ENCODE measurements around the gene PTPRT. TPM values are rescaled to one million over a fixed set of nuclear protein-coding genes. Genes with fewer than 3 reads are reported as not detected.

Gene PTPRT
- total RNA-seq, 1 experiment from 2014 or later, result not detected

DNA sequence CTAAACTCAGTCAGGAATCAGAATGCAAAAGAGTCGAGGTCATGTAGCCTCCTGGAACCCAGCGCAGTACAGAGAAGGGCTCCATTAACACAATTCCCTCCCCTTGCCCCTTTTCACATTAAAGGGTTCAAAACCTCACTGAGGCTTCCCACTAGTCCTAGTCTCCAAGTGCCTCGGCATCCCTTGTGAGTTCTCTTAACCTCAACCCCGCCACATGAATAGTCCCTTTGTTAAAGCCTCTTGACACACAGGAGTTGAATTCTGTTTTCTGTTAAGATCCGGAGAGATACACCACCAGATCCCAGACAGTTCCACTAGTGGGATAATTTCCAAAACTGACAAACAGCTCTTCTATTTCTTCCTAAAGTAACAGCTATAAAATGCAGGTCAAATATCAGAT is 17.8 kb downstream of the PTPRT start:
- ChIA-PET CTCF (no interaction called here), POLR2A (ENCODE audit: low non-redundant PET) (no interaction called here)
- Histone ChIP-seq H3K9me3 (ENCODE audit: low read depth, low read length, poor library complexity, severe bottlenecking) (no peaks in the 10 kb centered on the region), H3K27me3 (replicated peaks; ENCODE audit: insufficient read depth, low read depth, low read length, poor library complexity) (peaks cover 80% of the 10 kb centered on the region), H3K36me3 (ENCODE audit: insufficient read depth, low read length, poor library complexity, severe bottlenecking) (no peaks in the 10 kb centered on the region), H3K4me1 (ENCODE audit: insufficient read depth, low read length, poor library complexity, severe bottlenecking) (no peaks in the 10 kb centered on the region), H3K27ac (ENCODE audit: low read depth, low read length, poor library complexity, severe bottlenecking) (no peak overlapping the region), H3K4me3 (ENCODE audit: low read depth, low read length, poor library complexity, severe bottlenecking) (no peak overlapping the region)
- BruUV-seq (replicated peaks), result no TSS peak
- no peak for DNase-seq (ENCODE audit: low spot score)
- intact Hi-C loops (cut with micrococcal nuclease; ENCODE audit: unreplicated experiment), result no loop called here
- no peak for TF ChIP-seq EZH2 (IDR thresholded peaks at IDR 0.05; ENCODE audit: borderline replicate concordance, low read depth, low read length, poor library complexity, severe bottlenecking)
- TF ChIP-seq, protein P1, sequence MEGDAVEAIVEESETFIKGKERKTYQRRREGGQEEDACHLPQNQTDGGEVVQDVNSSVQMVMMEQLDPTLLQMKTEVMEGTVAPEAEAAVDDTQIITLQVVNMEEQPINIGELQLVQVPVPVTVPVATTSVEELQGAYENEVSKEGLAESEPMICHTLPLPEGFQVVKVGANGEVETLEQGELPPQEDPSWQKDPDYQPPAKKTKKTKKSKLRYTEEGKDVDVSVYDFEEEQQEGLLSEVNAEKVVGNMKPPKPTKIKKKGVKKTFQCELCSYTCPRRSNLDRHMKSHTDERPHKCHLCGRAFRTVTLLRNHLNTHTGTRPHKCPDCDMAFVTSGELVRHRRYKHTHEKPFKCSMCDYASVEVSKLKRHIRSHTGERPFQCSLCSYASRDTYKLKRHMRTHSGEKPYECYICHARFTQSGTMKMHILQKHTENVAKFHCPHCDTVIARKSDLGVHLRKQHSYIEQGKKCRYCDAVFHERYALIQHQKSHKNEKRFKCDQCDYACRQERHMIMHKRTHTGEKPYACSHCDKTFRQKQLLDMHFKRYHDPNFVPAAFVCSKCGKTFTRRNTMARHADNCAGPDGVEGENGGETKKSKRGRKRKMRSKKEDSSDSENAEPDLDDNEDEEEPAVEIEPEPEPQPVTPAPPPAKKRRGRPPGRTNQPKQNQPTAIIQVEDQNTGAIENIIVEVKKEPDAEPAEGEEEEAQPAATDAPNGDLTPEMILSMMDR (conservative IDR thresholded peaks at IDR 0.05; ENCODE audit: low read depth, low read length), result no peak

DNA sequence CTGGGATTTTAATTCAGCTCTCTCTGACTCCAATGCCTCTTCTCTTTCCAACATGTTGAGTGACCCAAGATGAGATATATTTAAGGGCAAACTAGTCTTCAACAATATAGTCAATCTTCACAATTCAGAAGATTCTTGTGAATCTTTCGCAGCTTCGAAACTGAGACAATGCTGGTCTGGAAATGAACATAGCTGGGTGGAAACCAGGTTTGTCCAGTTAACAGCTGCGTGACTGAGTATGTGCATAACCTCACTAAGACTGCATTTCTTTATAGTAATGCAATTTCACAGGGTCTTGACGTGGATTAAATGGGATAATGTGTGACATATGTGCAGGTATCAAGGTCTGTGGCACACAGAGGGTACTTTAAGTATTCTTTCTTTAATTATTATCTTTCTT is 18.9 kb downstream of the PTPRT start:
- intact Hi-C loops (cut with micrococcal nuclease; ENCODE audit: unreplicated experiment), result no loop called here

DNA sequence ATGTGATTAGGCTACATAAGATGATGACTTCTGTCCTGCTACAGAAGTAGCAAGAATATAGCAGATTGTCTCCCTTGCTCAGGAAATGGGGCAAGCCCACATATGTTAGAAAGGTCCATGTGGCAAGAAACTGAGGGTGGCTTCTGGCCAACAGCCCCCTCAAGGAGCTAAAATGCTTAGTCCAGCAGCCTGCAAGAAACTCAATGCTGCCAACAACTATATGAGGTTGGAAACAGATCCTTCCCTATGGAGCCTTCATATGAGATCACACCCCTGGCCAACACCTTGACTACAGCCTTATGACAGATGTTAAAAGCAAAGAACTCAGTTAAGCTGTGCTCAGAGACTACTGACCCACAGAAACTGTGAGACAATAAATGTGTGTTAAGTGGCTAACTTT is 22.1 kb downstream of the PTPRT start:
- POLR2A ChIA-PET (ENCODE audit: low non-redundant PET), result no interaction called here
- CTCF ChIA-PET, result no interaction called here
- H3K27me3 ChIP-seq (replicated peaks; ENCODE audit: insufficient read depth, low read depth, low read length, poor library complexity), result peaks cover 61% of the 10 kb centered on the region
- no peak for TF ChIP-seq EZH2 (IDR thresholded peaks at IDR 0.05; ENCODE audit: borderline replicate concordance, low read depth, low read length, poor library complexity, severe bottlenecking)
- TF ChIP-seq, protein P1 (conservative IDR thresholded peaks at IDR 0.05; ENCODE audit: low read depth, low read length), result no peak
- H3K9me3 ChIP-seq (ENCODE audit: low read depth, low read length, poor library complexity, severe bottlenecking), result no peaks in the 10 kb centered on the region
- intact Hi-C loops (cut with micrococcal nuclease; ENCODE audit: unreplicated experiment), result no loop called here
- H3K36me3 ChIP-seq (ENCODE audit: insufficient read depth, low read length, poor library complexity, severe bottlenecking), result no peaks in the 10 kb centered on the region
- no peak overlapping the region for H3K27ac ChIP-seq (ENCODE audit: low read depth, low read length, poor library complexity, severe bottlenecking)
- no peak overlapping the region for H3K4me3 ChIP-seq (ENCODE audit: low read depth, low read length, poor library complexity, severe bottlenecking)
- H3K4me1 ChIP-seq (ENCODE audit: insufficient read depth, low read length, poor library complexity, severe bottlenecking), result no peaks in the 10 kb centered on the region
- no peak for DNase-seq (ENCODE audit: low spot score)
- BruUV-seq (replicated peaks), result no TSS peak

More for the DNA sequence above, 18.9 kb downstream of the PTPRT start:
- Histone ChIP-seq H3K27me3 (replicated peaks; ENCODE audit: insufficient read depth, low read depth, low read length, poor library complexity) (peaks cover 75% of the 10 kb centered on the region), H3K9me3 (ENCODE audit: low read depth, low read length, poor library complexity, severe bottlenecking) (no peaks in the 10 kb centered on the region), H3K27ac (ENCODE audit: low read depth, low read length, poor library complexity, severe bottlenecking) (no peak overlapping the region), H3K4me3 (ENCODE audit: low read depth, low read length, poor library complexity, severe bottlenecking) (no peak overlapping the region), H3K4me1 (ENCODE audit: insufficient read depth, low read length, poor library complexity, severe bottlenecking) (no peaks in the 10 kb centered on the region), H3K36me3 (ENCODE audit: insufficient read depth, low read length, poor library complexity, severe bottlenecking) (no peaks in the 10 kb centered on the region)
- ChIA-PET CTCF (no interaction called here), POLR2A (ENCODE audit: low non-redundant PET) (no interaction called here)
- DNase-seq (ENCODE audit: low spot score), result no peak
- no TSS peak for BruUV-seq (replicated peaks)
- no peak for TF ChIP-seq EZH2 (IDR thresholded peaks at IDR 0.05; ENCODE audit: borderline replicate concordance, low read depth, low read length, poor library complexity, severe bottlenecking)
- TF ChIP-seq, protein P1 (conservative IDR thresholded peaks at IDR 0.05; ENCODE audit: low read depth, low read length), result no peak
